HG03280 (cell line): ENCODE measurements around the gene NTNG1.

Experiments used
- ATAC-seq: cut with Tn5 transposase; IDR thresholded peaks from one replicate; pipeline ENCODE4 v1.9.1; 2021; ENCODE audit warnings: mild to moderate bottlenecking, moderate library complexity; ENCODE audit not compliant: unreplicated experiment

Gene NTNG1

GRCh38 chr1:107487506-107487905 lies 346.7 kb downstream of the NTNG1 start:
- ATAC-seq = no peak

- ATAC-seq = no peak
These were observed 350.7 kb downstream of the NTNG1 start for GRCh38 chr1:107491582-107491981.

- ATAC-seq = no peak
These were observed 352.4 kb downstream of the NTNG1 start for GRCh38 chr1:107493111-107493716.

- no peak for ATAC-seq
These were observed 353.2 kb downstream of the NTNG1 start for GRCh38 chr1:107494061-107494460.

GRCh38 chr1:107496002-107496401 lies 355.2 kb downstream of the NTNG1 start:
- no peak for ATAC-seq

GRCh38 chr1:107499139-107499744 lies 358.4 kb downstream of the NTNG1 start:
- ATAC-seq = peak; percentile 97

- no peak for ATAC-seq
These were observed 360.3 kb downstream of the NTNG1 start for GRCh38 chr1:107501081-107501605.

- ATAC-seq = no peak
These were observed 369.5 kb downstream of the NTNG1 start for GRCh38 chr1:107510347-107510746.

GRCh38 chr1:107512836-107513235 lies 372.0 kb downstream of the NTNG1 start:
- no peak for ATAC-seq

- no peak for ATAC-seq
These were observed 374.0 kb downstream of the NTNG1 start for GRCh38 chr1:107514841-107515240.

GRCh38 chr1:107515702-107516101 lies 374.9 kb downstream of the NTNG1 start:
- ATAC-seq = no peak

GRCh38 chr1:107523061-107523460 lies 382.2 kb downstream of the NTNG1 start:
- ATAC-seq = no peak

GRCh38 chr1:107523736-107524135 lies 382.9 kb downstream of the NTNG1 start:
- no peak for ATAC-seq

GRCh38 chr1:107524301-107524700 lies 383.5 kb downstream of the NTNG1 start:
- ATAC-seq = no peak

GRCh38 chr1:107525145-107525544 lies 384.3 kb downstream of the NTNG1 start:
- no peak for ATAC-seq

- ATAC-seq = no peak
These were observed 385.1 kb downstream of the NTNG1 start for GRCh38 chr1:107525961-107526360.

- ATAC-seq = no peak
These were observed 385.8 kb downstream of the NTNG1 start for GRCh38 chr1:107526524-107527198.

GRCh38 chr1:107529511-107530149 lies 388.8 kb downstream of the NTNG1 start:
- peak; percentile 93 for ATAC-seq

- ATAC-seq = no peak
These were observed 389.7 kb downstream of the NTNG1 start for GRCh38 chr1:107530543-107530942.

- no peak for ATAC-seq
These were observed 390.4 kb downstream of the NTNG1 start for GRCh38 chr1:107531065-107531908.

GRCh38 chr1:107532318-107532717 lies 391.5 kb downstream of the NTNG1 start:
- ATAC-seq = no peak
